GM19193 (cell line): ENCODE results near the gene PANK4.

Experiments
- POLR2A ChIP-seq: IDR thresholded peaks from 4 replicates; pipeline ENCODE4 v1.6.1; 2011; ENCODE audit not compliant: insufficient read depth, insufficient read length; ENCODE audit errors: extremely low read depth

Gene PANK4

DNA sequence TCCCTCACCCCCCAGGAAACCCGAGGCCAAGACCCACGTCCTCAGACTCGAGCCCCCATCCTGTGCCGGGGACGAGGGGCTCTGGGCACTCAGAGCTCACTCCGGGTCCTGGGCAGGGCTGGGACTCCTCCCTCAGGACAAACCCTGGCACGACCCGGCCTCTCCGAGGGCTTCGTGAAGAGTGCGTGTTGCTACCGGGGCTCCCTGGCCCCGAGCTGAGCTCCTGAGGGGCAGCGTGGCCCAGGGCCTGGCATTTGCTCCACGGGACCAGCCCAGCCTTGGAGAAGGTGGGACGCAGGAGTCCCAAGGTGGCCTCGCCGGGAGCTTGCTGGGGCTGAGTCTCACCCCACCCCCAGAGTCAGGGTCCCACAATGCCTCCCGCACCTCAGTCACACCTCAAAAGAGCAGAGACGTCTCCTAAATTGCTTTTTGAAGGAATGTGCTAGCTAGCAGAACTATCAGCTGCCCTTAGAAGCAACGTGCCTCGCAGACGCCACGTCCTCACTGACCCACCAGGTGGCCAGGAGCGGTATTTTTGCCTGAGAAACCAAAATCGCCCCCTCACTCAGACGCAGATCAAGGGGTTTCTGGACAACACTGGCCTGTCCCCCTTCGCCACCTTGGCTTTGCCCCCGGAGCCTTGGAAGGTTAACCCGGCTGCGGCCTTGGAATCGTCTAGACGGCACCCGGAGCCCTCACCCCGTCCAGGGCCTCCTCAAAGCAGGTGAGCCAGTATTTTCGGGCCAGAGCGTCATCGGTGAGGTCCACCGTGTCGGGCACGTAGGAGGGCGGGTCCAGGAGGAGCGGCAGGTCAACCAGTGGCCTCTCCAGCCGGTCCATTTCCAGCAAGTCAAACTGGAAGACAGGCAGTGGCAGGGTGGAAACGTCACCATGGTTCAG is 11.3 kb downstream of the PANK4 start:
- no peak for TF ChIP-seq POLR2A

GRCh38 chr1:2513939-2514652 is 12.3 kb downstream of the PANK4 start:
- TF ChIP-seq POLR2A: no peak

- TF ChIP-seq POLR2A: no peak
Observed at GRCh38 chr1:2512862-2513421, 13.5 kb downstream of the PANK4 start.

DNA sequence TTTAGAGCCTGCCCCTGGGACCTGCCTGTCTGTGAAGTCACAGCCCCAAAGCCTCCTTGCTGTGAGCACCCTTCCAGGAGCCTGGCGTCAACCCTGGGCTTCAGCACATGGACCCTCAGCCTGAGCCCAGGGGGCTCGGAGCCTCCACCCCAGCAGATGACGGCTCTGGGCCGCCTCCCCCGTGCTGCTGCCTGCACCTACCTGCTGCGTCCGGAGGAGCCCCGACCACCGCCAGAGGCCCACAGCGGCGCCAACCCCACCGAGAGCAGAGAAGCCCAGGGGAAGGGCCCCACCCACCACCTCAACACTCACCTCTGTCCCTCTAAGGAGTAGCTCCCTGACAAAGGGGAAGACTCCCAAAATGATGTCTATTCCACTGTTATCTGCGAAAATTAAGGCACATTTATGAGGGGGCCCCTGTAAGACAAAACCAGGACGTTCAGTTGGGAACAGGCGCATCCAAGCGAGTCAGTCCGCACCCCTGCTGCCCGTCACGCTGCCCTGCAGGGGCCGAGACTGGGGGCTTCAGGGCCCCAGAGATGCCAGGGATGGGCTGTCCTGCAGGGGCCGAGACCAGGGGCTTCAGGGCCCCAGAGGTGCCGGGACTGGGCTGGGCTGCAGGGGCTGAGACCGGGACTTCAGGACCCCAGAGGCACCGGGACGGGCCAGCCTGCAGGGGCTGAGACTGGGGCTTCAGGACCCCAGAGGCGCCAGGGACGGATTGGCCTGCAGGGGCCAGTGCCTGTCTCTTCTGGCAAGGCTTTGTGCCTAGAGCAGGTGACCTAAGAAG is 15.8 kb downstream of the PANK4 start:
- TF ChIP-seq POLR2A: no peak

- no peak for TF ChIP-seq POLR2A
Observed at GRCh38 chr1:2509589-2509988, 16.8 kb downstream of the PANK4 start.

DNA sequence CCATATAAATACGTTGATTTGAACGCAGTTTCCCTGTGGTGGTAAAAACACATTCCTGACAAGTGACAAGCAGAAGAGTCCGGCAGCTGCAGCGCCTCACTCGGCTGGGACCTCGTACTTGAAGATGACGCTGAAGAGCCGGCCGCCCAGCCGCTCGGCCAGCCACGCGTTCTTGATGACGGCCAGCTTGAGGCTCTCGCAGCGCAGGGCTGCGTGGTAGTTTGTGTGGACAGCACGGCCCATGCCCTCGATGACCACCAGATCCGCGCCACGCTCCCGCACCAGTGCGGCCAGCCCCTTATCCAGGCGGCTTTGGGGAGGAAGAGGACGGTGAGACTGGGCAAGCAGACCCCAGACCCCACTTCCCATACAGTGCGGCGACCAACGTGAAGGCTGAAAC is 17.6 kb downstream of the PANK4 start:
- TF ChIP-seq POLR2A: no peak

DNA sequence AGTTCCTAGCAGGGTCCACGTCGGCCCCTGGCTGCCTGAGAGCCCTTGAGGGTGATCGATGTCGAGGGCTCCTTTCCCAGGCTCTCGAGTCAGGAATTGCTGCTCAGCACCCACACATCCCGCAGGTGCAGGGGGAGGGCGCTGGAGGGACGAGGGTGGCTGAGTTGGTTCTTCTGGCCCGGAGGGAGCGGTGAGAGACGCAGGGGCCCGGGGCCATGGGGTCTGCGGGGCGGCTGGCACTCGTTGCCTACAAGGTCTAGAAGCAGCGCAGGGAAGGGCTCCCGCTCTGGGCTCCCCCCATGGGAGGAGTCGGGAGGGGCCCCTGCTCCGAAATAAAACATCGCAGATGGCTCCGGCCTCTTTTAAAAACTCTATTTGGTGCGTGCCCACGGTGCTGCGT is 18.2 kb downstream of the PANK4 start:
- TF ChIP-seq POLR2A: no peak

GRCh38 chr1:2507744-2508155 is 18.6 kb downstream of the PANK4 start:
- no peak for TF ChIP-seq POLR2A

GRCh38 chr1:2506901-2507565 is 19.4 kb downstream of the PANK4 start:
- TF ChIP-seq POLR2A: no peak

- no peak for TF ChIP-seq POLR2A
Observed at GRCh38 chr1:2506007-2506860, 20.2 kb downstream of the PANK4 start.

- TF ChIP-seq POLR2A: no peak
Observed at GRCh38 chr1:2505461-2505994, 20.9 kb downstream of the PANK4 start.

- no peak for TF ChIP-seq POLR2A
Observed at GRCh38 chr1:2504949-2505272, 21.5 kb downstream of the PANK4 start.

- no peak for TF ChIP-seq POLR2A
Observed at GRCh38 chr1:2504225-2504948, 22.0 kb downstream of the PANK4 start.

GRCh38 chr1:2503554-2504224 is 22.7 kb downstream of the PANK4 start:
- TF ChIP-seq POLR2A: no peak
